ENCODE results near the gene OXLD1. TPM values are rescaled to one million over a fixed set of nuclear protein-coding genes. Genes with fewer than 3 reads are reported as not detected.

The OXLD1 gene
- total RNA-seq, 2 donors from 2014 or later = 18.0 to 21.2 TPM

- DNase-seq (ENCODE audit: low spot score) = no peak
- intact Hi-C loops (cut with DNase I) = no loop called here
These were observed 7.4 kb downstream of the OXLD1 start for GRCh38 chr17:81659038-81659437.

GRCh38 chr17:81656835-81657234, 9.6 kb downstream of the OXLD1 start:
- DNase-seq (ENCODE audit: low spot score) = no peak
- intact Hi-C loops (cut with DNase I) = no loop called here

GRCh38 chr17:81656118-81656743, 10.2 kb downstream of the OXLD1 start, which contains the start of gene PDE6G:
Gene PDE6G, minus strand, starts transcription at chr17:81656542. Its CDS starts 3,237 bp downstream, at chr17:81653305.
- intact Hi-C loops (cut with DNase I) = no loop called here
- no peak for DNase-seq (ENCODE audit: low spot score)

- no peak for DNase-seq (ENCODE audit: low spot score)
- intact Hi-C loops (cut with DNase I) = no loop called here
These were observed 10.9 kb downstream of the OXLD1 start for GRCh38 chr17:81655378-81656117.

- intact Hi-C loops (cut with DNase I) = no loop called here
- DNase-seq (ENCODE audit: low spot score) = no peak
These were observed 13.3 kb downstream of the OXLD1 start for GRCh38 chr17:81652906-81653771.

GRCh38 chr17:81651692-81652091, 14.7 kb downstream of the OXLD1 start:
- intact Hi-C loops (cut with DNase I) = no loop called here
- DNase-seq (ENCODE audit: low spot score) = no peak

GRCh38 chr17:81650951-81651350, 15.5 kb downstream of the OXLD1 start:
- intact Hi-C loops (cut with DNase I) = no loop called here
- DNase-seq (ENCODE audit: low spot score) = no peak

GRCh38 chr17:81648707-81649085, 17.7 kb downstream of the OXLD1 start:
- DNase-seq (ENCODE audit: low spot score) = no peak
- intact Hi-C loops (cut with DNase I) = no loop called here

- intact Hi-C loops (cut with DNase I) = no loop called here
These were observed 18.2 kb downstream of the OXLD1 start for GRCh38 chr17:81648013-81648706.

GRCh38 chr17:81647640-81648012, 18.8 kb downstream of the OXLD1 start:
- intact Hi-C loops (cut with DNase I) = no loop called here

More at GRCh38 chr17:81648013-81648706, 18.2 kb downstream of the OXLD1 start:
- no peak for DNase-seq (ENCODE audit: low spot score)

GRCh38 chr17:81646869-81647600, 19.4 kb downstream of the OXLD1 start:
- intact Hi-C loops (cut with DNase I) = no loop called here
- no peak for DNase-seq (ENCODE audit: low spot score)

More at GRCh38 chr17:81647640-81648012, 18.8 kb downstream of the OXLD1 start:
- DNase-seq (ENCODE audit: low spot score) = no peak

- intact Hi-C loops (cut with DNase I) = no loop called here
These were observed 21.1 kb downstream of the OXLD1 start for GRCh38 chr17:81644976-81645952.

GRCh38 chr17:81644496-81644895, 21.9 kb downstream of the OXLD1 start:
- intact Hi-C loops (cut with DNase I) = no loop called here
- DNase-seq (ENCODE audit: low spot score) = no peak

More at GRCh38 chr17:81644976-81645952, 21.1 kb downstream of the OXLD1 start:
- no peak for DNase-seq (ENCODE audit: low spot score)

- intact Hi-C loops (cut with DNase I) = no loop called here
These were observed 24.4 kb downstream of the OXLD1 start for GRCh38 chr17:81641825-81642489.

GRCh38 chr17:81640011-81640410, 26.4 kb downstream of the OXLD1 start:
- intact Hi-C loops (cut with DNase I) = no loop called here
- no peak for DNase-seq (ENCODE audit: low spot score)

More at GRCh38 chr17:81641825-81642489, 24.4 kb downstream of the OXLD1 start:
- DNase-seq (ENCODE audit: low spot score) = no peak

- DNase-seq (ENCODE audit: low spot score) = no peak
- intact Hi-C loops (cut with DNase I) = loop anchor here in 1 of 2 donors (5.0 kb wide), 1 partner anchor 1666 kb away; no protein-coding TSS in a partner anchor
These were observed 27.7 kb downstream of the OXLD1 start for GRCh38 chr17:81638683-81639082.

Data from posterior vena cava (tissue), 2 donors.